H54 (cell line): ENCODE results near the gene CORO2B.

Source experiments
- DNase-seq: peaks from one replicate; pipeline ENCODE4 v3.0.0; 2011; ENCODE audit warnings: low spot score, mixed read lengths; ENCODE audit not compliant: insufficient read length
- FAIRE-seq: peaks from 3 replicates; lab custom pipeline; 2011; peaks lifted over from hg19 to GRCh38; lab: Jason Lieb, UNC
- POLR2A ChIP-seq: IDR thresholded peaks from 2 replicates; pipeline ENCODE4 v1.6.1; 2011; ENCODE audit warnings: low read depth, mild to moderate bottlenecking, low read length

CORO2B gene

DNA sequence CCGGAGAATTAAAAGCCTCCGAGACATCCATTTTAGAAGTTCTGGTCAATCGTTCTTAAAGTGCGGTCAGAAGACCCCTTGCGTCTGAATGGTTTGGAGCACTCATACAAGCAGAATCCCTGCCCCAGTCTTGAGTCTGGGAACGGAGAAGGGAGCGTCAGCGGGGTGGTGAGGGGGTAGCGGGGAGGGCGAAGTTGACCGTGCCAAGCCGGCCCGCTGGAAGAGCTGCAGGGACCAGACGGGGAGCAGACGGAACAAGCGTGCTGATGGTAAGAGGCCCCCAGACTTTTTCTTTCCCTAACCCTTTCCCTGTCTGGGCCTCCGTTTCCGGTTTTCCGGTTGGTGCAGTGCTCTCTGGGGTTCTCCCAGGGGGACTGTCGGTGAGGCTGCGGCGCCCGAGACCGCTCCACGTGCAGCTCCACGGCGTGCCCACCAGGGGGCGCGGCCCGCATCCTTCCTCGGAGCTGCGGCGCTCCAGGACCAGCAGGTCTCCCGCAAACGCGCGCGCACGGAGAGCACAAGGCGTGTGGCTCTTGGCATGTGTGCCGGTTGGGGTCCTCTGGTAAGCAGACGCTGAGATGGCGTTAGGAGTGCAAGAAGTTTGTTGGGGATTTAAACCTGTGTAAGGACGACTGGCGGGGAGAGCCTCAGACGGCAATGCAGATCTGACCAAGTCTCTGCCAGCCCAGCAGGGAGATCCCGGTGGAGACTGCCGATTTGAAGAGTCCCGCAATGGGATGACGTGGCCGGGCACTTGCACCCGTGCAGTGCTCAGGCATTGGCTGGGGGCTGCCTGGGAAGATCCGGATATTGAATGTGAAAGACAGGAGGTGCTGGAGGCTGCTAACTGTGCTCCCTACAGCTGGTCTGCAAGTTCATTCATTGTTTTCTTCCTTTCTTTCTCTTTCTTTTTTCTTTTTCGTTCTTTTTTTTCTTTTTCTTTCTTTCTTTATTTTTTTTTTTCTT lies 19.2 kb upstream of the CORO2B start:
- FAIRE-seq (no peak), DNase-seq (peak; percentile 75)
- TF ChIP-seq POLR2A: no peak

DNA sequence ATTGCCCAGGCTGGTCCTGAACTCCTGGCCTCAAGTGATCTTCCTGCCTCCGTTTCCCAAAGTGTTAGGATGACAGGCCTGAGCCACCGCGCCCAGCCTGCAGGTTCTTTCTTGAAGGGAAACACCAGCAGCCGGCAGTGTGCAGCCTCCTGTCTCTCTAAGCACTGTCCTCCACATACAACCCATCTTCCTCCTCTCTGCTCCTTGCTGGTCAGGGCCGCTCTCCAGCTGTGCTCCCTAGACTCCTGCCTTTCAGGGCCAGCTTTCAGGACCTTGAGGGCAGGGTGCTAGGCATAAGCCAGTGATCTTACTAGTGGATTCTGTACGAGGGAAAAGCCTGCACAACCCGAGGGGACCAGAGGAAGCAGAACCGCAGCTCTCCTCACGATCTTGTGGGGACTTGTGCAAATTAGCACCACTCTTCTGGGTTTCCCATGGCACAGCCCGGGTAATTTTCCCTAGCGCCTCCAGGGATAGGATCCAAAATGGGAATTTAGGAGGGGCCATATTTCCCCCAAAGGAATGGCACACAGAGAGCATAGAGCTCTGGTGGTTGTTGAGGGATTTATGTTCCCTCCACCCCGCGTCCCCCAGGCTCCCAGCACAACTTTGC lies 18.2 kb upstream of the CORO2B start:
- DNase-seq: no peak
- no peak for FAIRE-seq
- no peak for TF ChIP-seq POLR2A

- FAIRE-seq (no peak), DNase-seq (no peak)
- no peak for TF ChIP-seq POLR2A
Observed at GRCh38 chr15:68561171-68561900, 17.5 kb upstream of the CORO2B start.

DNA sequence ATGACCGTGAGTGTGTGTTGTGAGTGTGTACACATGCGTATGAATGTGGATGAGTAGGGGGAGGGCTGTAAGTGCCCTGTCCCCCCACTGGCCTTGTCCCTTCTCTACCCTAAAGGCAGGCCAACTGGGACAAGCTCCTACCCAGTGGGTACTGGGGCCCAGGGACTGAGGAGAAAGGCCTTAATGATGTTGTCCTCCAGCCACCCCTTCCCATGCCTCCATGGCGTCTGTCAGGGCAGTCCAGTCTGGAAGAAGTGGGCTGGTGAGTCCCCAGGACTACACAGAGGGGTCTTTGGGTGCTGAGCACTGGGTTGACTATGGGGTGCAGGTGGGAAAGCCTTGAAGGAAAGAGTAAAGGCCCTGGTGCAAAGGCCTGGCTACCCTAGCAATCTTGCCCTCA lies 16.9 kb upstream of the CORO2B start:
- TF ChIP-seq POLR2A: no peak
- DNase-seq (no peak), FAIRE-seq (no peak)

DNA sequence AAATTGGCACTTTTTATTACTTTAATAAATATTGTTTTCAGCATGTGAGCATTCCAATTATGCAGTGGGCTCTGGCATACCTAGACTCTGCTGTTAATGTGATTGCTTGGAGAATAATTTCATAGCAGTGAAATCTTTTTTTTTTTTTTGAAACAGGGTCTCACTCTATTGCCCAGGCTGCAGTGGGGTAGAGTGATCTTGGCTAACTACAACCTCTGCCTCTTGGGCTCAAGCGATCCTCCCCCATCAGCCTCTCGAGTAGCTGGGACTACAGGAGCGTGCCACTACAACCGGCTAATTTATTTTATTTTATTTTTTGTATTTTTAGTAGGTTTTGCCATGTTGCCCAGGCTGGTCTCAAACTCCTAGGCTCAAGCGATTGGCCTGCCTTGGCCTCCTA lies 14.6 kb upstream of the CORO2B start:
- no peak for DNase-seq

DNA sequence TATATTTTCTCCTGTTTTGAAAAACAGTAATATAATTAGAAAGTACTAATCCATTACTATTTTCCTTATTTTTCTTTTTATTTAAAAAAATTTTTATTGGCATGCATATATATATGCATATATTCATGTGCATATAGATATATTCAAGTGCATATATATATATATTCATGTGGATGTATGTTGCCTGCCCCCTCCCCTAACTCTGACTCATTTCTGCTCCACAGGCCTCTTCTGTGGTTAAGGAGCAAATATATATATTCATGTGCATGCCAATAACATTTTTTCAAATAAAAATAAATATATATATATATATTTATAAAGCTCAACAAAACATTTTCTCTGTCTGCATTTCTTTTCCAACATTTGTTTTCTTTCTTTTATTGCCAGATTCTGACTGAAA lies 13.6 kb upstream of the CORO2B start:
- DNase-seq (no peak), FAIRE-seq (no peak)
- no peak for TF ChIP-seq POLR2A

More for the DNA sequence above, 14.6 kb upstream of the CORO2B start:
- TF ChIP-seq POLR2A: no peak
- no peak for FAIRE-seq

- TF ChIP-seq POLR2A: no peak
- DNase-seq: no peak
- FAIRE-seq: no peak
Observed at GRCh38 chr15:68565726-68566125, 13.1 kb upstream of the CORO2B start.

GRCh38 chr15:68566377-68566954 lies 12.3 kb upstream of the CORO2B start:
- TF ChIP-seq POLR2A: no peak
- DNase-seq: no peak
- FAIRE-seq: no peak

- DNase-seq (no peak), FAIRE-seq (no peak)
- TF ChIP-seq POLR2A: no peak
Observed at GRCh38 chr15:68567345-68567744, 11.4 kb upstream of the CORO2B start.

DNA sequence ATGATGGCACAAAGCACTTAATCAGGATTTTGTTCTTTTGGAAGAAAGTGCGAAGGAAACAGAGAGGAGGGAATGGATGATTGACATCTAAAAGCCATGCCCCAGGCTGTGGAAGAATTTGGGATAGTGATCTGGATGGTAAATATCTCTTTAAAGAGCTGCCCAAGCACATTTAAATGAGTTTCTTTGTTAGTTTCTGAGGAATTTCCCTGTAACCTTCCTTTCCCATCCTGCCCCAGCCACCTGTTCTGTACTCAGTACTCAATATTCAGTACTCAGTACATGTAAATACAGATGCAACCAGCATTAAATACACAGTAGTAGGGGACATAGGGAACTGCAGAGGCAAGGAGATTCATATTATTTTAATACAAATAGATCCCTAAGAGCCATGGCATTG lies 7.8 kb upstream of the CORO2B start:
- no peak for TF ChIP-seq POLR2A
- DNase-seq (no peak), FAIRE-seq (no peak)

DNA sequence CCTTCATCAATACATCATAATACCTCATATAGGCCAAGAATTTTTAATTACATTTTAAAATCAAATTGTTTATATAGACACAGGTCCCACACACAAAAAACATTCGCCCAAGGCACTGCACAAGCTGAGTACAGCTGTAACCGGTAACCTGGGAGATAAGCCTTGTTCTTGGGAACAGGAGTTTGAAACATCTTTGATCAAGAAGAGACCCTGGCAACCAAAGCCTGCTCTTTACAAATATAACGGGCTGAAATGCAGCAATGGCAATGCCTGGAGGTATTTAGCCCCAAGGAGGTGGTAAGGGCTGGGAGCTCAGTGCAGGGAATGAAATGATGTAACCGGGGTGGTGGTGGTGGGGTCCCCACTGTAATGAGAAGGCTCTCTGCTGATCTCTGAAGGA lies 7.2 kb upstream of the CORO2B start:
- no peak for DNase-seq
- no peak for TF ChIP-seq POLR2A
- no peak for FAIRE-seq

- no peak for TF ChIP-seq POLR2A
- DNase-seq (no peak), FAIRE-seq (no peak)
Observed at GRCh38 chr15:68572309-68572708, 6.5 kb upstream of the CORO2B start.

- DNase-seq: no peak
- no peak for FAIRE-seq
Observed at GRCh38 chr15:68572921-68573320, 5.9 kb upstream of the CORO2B start.

DNA sequence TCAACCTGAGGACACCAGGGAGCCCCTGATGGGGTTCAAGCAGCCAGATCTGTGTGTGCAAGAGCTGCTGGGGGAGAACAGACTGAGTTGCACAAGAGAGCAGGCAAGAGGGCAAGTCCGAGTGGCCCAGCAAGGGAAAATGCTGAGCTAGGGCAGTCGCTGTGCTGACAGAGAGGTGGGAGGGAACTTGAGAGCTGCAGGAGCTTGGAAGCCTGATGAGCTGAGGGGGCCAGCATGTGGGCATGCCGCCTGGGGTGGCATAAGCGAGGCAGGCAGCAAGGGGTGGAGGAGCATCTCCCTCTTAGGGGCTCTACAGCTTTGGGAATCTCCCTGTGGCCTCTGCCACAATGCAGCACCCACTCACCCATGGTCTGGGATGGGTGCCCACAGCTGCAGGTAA lies 4.7 kb upstream of the CORO2B start:
- DNase-seq: no peak
- no peak for FAIRE-seq
- TF ChIP-seq POLR2A: no peak

More at GRCh38 chr15:68572921-68573320, 5.9 kb upstream of the CORO2B start:
- TF ChIP-seq POLR2A: no peak
